ENCODE data around the gene EID2.

Gene EID2

GRCh38 chr19:39506944-39507714 lies 32.8 kb downstream of the EID2 start:
- in situ Hi-C loops (cut with MboI; ENCODE audit: low sequenced_read_pairs): no loop called here

GRCh38 chr19:39506598-39506943 lies 33.4 kb downstream of the EID2 start:
- in situ Hi-C loops (cut with MboI; ENCODE audit: low sequenced_read_pairs): no loop called here

GRCh38 chr19:39502640-39503417 lies 37.1 kb downstream of the EID2 start:
- in situ Hi-C loops (cut with MboI; ENCODE audit: low sequenced_read_pairs): no loop called here

- in situ Hi-C loops (cut with MboI; ENCODE audit: low sequenced_read_pairs): no loop called here
Measured at GRCh38 chr19:39501340-39501739, 38.6 kb downstream of the EID2 start.

GRCh38 chr19:39500543-39500942 lies 39.4 kb downstream of the EID2 start:
- in situ Hi-C loops (cut with MboI; ENCODE audit: low sequenced_read_pairs): no loop called here

- in situ Hi-C loops (cut with MboI; ENCODE audit: low sequenced_read_pairs): no loop called here
Measured at GRCh38 chr19:39499932-39500331, 40.0 kb downstream of the EID2 start.

GRCh38 chr19:39498798-39499642 lies 40.9 kb downstream of the EID2 start, which contains the start of gene DLL3:
Gene DLL3, plus strand, starts transcription at chr19:39498947. Its CDS starts 28 bp downstream, at chr19:39498975.
- in situ Hi-C loops (cut with MboI; ENCODE audit: low sequenced_read_pairs): no loop called here

- in situ Hi-C loops (cut with MboI; ENCODE audit: low sequenced_read_pairs): no loop called here
Measured at GRCh38 chr19:39497996-39498797, 41.8 kb downstream of the EID2 start.

- in situ Hi-C loops (cut with MboI; ENCODE audit: low sequenced_read_pairs): no loop called here
Measured at GRCh38 chr19:39497701-39497995, 42.3 kb downstream of the EID2 start.

GRCh38 chr19:39496063-39496462 lies 43.9 kb downstream of the EID2 start:
- in situ Hi-C loops (cut with MboI; ENCODE audit: low sequenced_read_pairs): no loop called here

- in situ Hi-C loops (cut with MboI; ENCODE audit: low sequenced_read_pairs): no loop called here
Measured at GRCh38 chr19:39494661-39495060, 45.3 kb downstream of the EID2 start.

- in situ Hi-C loops (cut with MboI; ENCODE audit: low sequenced_read_pairs): no loop called here
Measured at GRCh38 chr19:39492788-39493187, 47.2 kb downstream of the EID2 start.

- in situ Hi-C loops (cut with MboI; ENCODE audit: low sequenced_read_pairs): no loop called here
Measured at GRCh38 chr19:39492225-39492624, 47.7 kb downstream of the EID2 start.

GRCh38 chr19:39489756-39490155 lies 50.2 kb downstream of the EID2 start:
- in situ Hi-C loops (cut with MboI; ENCODE audit: low sequenced_read_pairs): no loop called here
